Hepatocyte (in vitro differentiated cells): ENCODE results near the gene PTGS1. TPM values are rescaled to one million over a fixed set of nuclear protein-coding genes. Genes with fewer than 3 reads are reported as not detected.

Source experiments
- DNase-seq: peaks from one replicate; pipeline ENCODE4 v3.0.0-alpha.2; 2016; ENCODE audit warnings: low spot score
- H2AFZ ChIP-seq: fragments of 200-600 bp; sonication (generic); 2 replicates; pipeline ENCODE4 v1.6.0; 2016; ENCODE audit warnings: antibody characterized with exemption, mild to moderate bottlenecking
- H3K27ac ChIP-seq: fragments of 200-600 bp; sonication (generic); 2 replicates; pipeline ENCODE4 v1.5.1; 2016; ENCODE audit warnings: mild to moderate bottlenecking
- H3K27me3 ChIP-seq: fragments of 200-600 bp; sonication (generic); 2 replicates; pipeline ENCODE4 v1.6.1; 2016
- H3K36me3 ChIP-seq: fragments of 200-600 bp; sonication (generic); replicated peaks from 2 replicates; pipeline ENCODE4 v1.5.1; 2016; ENCODE audit warnings: low read depth; ENCODE audit not compliant: insufficient read depth
- H3K4me1 ChIP-seq: fragments of 200-600 bp; sonication (generic); 2 replicates; pipeline ENCODE4 v1.5.1; 2016; ENCODE audit warnings: mild to moderate bottlenecking, moderate library complexity; ENCODE audit not compliant: insufficient read depth
- H3K4me2 ChIP-seq: fragments of 200-600 bp; sonication (generic); 2 replicates; pipeline ENCODE4 v1.6.0; 2016
- H3K4me3 ChIP-seq: fragments of 200-600 bp; sonication (generic); 2 replicates; pipeline ENCODE4 v1.5.1; 2016; ENCODE audit warnings: mild to moderate bottlenecking
- H3K79me2 ChIP-seq: fragments of 200-600 bp; sonication (generic); 2 replicates; pipeline ENCODE4 v1.6.0; 2017; ENCODE audit warnings: mild to moderate bottlenecking
- H3K9me2 ChIP-seq: fragments of 200-600 bp; sonication (generic); replicated peaks from 2 replicates; pipeline ENCODE4 v1.6.0; 2017; ENCODE audit warnings: mild to moderate bottlenecking; ENCODE audit not compliant: insufficient read depth
- H3K9me3 ChIP-seq: fragments of 200-600 bp; sonication (generic); 2 replicates; pipeline ENCODE4 v1.5.1; 2016; ENCODE audit warnings: low read depth, mild to moderate bottlenecking
- H4K20me1 ChIP-seq: fragments of 200-600 bp; sonication (generic); 2 replicates; pipeline ENCODE4 v1.6.0; 2016; ENCODE audit warnings: mild to moderate bottlenecking; ENCODE audit not compliant: insufficient read depth, poor library complexity, severe bottlenecking
- EZH2 ChIP-seq: fragments of 200-600 bp; sonication (generic); IDR thresholded peaks from 2 replicates; pipeline ENCODE4 v1.6.1; 2016; ENCODE audit warnings: antibody characterized with exemption, mild to moderate bottlenecking, borderline replicate concordance
- EZH2phosphoT487 ChIP-seq: fragments of 200-600 bp; sonication (generic); IDR thresholded peaks from one replicate; pipeline ENCODE4 v1.6.1; 2018; ENCODE audit warnings: antibody characterized with exemption, mild to moderate bottlenecking, low read depth, moderate library complexity; ENCODE audit not compliant: unreplicated experiment, severe bottlenecking
- WGBS: methylation state at CpG from one replicate; pipeline ENCODE4 v1.1.6; 2016; ENCODE audit warnings: low lambda C conversion rate; ENCODE audit errors: missing lambda C conversion rate; 5-methylcytosine and 5-hydroxymethylcytosine counted together
- polyA plus RNA-seq: library from polyadenylated mRNA; unstranded; fragments of >200 nt; fragmentation: Nextera tagmentation; extraction: Ambion mirVana; gene quantifications from 2 replicates; pipeline ENCODE4 v1.2.1, GENCODE V29; 2016
- small RNA-seq: library from RNA; depleted of rRNA; stranded (forward); fragments of <200 nt; gene quantifications from one replicate; pipeline ENCODE3, GENCODE V24; 2014
- total RNA-seq: library from RNA; depleted of rRNA; stranded (reverse); fragments of >200 nt; gene quantifications from 2 replicates; pipeline ENCODE4 v1.2.3, GENCODE V29; 2014
- TF ChIP-seq, protein P1 (sequence below): fragments of 200-600 bp; sonication (generic); IDR thresholded peaks from 2 replicates; pipeline ENCODE4 v1.5.1; 2016; ENCODE audit warnings: antibody characterized with exemption, mild to moderate bottlenecking; ENCODE audit not compliant: poor library complexity

Gene PTGS1
- total and polyA plus RNA-seq, 2 experiments from 2014 or later = 4.2 to 7.3 TPM

GRCh38 chr9:122442568-122442967 lies 71.7 kb downstream of the PTGS1 start:
- Histone ChIP-seq H3K4me3 (no peak overlapping the region), H3K36me3 (no peaks in the 10 kb centered on the region), H3K79me2 (no peaks in the 10 kb centered on the region), H3K9me3 (no peaks in the 10 kb centered on the region), H3K27me3 (no peaks in the 10 kb centered on the region), H2AFZ (no peak overlapping the region), H3K4me1 (no peaks in the 10 kb centered on the region), H3K4me2 (no peak overlapping the region), H4K20me1 (no peaks in the 10 kb centered on the region), H3K27ac (no peak overlapping the region), H3K9me2 (no peaks in the 10 kb centered on the region)
- 67% methylated on average over 1 of the region's 1 CpG for WGBS
- no peak for DNase-seq
- TF ChIP-seq EZH2phosphoT487 = no peak
- TF ChIP-seq, protein P1, sequence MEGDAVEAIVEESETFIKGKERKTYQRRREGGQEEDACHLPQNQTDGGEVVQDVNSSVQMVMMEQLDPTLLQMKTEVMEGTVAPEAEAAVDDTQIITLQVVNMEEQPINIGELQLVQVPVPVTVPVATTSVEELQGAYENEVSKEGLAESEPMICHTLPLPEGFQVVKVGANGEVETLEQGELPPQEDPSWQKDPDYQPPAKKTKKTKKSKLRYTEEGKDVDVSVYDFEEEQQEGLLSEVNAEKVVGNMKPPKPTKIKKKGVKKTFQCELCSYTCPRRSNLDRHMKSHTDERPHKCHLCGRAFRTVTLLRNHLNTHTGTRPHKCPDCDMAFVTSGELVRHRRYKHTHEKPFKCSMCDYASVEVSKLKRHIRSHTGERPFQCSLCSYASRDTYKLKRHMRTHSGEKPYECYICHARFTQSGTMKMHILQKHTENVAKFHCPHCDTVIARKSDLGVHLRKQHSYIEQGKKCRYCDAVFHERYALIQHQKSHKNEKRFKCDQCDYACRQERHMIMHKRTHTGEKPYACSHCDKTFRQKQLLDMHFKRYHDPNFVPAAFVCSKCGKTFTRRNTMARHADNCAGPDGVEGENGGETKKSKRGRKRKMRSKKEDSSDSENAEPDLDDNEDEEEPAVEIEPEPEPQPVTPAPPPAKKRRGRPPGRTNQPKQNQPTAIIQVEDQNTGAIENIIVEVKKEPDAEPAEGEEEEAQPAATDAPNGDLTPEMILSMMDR = no peak
- no peak for TF ChIP-seq EZH2

DNA sequence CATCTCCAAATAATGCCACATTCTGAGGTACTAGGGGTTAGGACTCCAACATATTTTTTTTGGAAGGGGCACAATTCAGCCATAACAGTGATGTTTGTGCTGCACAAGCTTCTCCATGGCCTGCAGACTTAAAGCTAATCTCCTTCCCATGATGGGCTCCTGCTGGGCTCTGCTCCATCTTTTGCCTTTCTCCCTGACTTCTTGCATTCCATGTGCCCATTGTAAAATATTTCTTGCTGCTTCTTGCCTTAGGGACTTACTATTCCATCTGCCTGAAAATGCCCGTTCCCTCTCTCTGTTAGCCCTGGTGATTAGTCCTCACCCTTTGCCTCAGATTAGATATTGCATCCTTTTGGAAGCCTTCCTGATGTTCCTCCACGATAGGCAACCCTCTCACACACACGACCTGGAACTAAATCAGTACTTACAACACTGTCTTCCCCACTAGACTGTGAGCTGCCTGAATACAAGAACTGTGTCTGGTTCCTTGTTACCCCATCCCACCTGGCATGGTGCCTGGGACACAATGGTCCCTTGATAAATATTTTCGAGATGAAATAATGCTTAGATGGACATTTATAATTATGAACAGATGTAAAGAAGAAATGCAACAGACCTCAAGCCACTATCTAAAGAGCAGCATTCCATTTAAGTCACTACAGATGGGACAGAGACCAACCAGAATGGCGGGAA lies 73.4 kb downstream of the PTGS1 start:
- Histone ChIP-seq H3K9me2 (no peaks in the 10 kb centered on the region), H3K9me3 (no peaks in the 10 kb centered on the region), H3K4me1 (no peaks in the 10 kb centered on the region), H3K4me2 (no peak overlapping the region), H3K36me3 (no peaks in the 10 kb centered on the region), H3K27ac (no peak overlapping the region), H3K79me2 (no peaks in the 10 kb centered on the region), H4K20me1 (no peaks in the 10 kb centered on the region), H3K27me3 (no peaks in the 10 kb centered on the region), H3K4me3 (no peak overlapping the region), H2AFZ (no peak overlapping the region)
- TF ChIP-seq, protein P1 = no peak
- TF ChIP-seq EZH2 = no peak
- no peak for TF ChIP-seq EZH2phosphoT487
- 52% methylated on average over 5 of the region's 5 CpGs for WGBS
- DNase-seq = no peak

Small RNA genes lying within 50 kb of the gene (small RNA-seq; reads per million reads assigned to genes)
- not detected for gene AL162424.1

Other genes with a start within 250 kb of the PTGS1 start
- 44.4 and 46.4 TPM in 2 replicates for gene NDUFA8, start 211.2 kb upstream of the PTGS1 start, total RNA-seq
- gene NDUFA8, start 211.2 kb upstream of the PTGS1 start, polyA plus RNA-seq = 113 and 132 TPM in 2 replicates
- gene MORN5, start 211.1 kb upstream of the PTGS1 start, total RNA-seq = not detected in 2 replicates
- 0.95 TPM in 1 of 2 replicates, not detected in the other for gene MORN5, start 211.1 kb upstream of the PTGS1 start, polyA plus RNA-seq
- gene LHX6, start 142.1 kb upstream of the PTGS1 start, total RNA-seq = 0.10 and 0.16 TPM in 2 replicates
- 0.39 TPM in 1 of 2 replicates, not detected in the other for gene LHX6, start 142.1 kb upstream of the PTGS1 start, polyA plus RNA-seq
- 15.5 and 15.9 TPM in 2 replicates for gene RBM18, start 106.2 kb upstream of the PTGS1 start, total RNA-seq
- gene RBM18, start 106.2 kb upstream of the PTGS1 start, polyA plus RNA-seq = 14.3 and 22.0 TPM in 2 replicates
- gene MRRF, start 106.1 kb upstream of the PTGS1 start, total RNA-seq = 32.9 and 33.2 TPM in 2 replicates
- gene MRRF, start 106.1 kb upstream of the PTGS1 start, polyA plus RNA-seq = 26.8 and 28.4 TPM in 2 replicates
- not detected in 2 replicates for gene OR1J1, start 106.9 kb downstream of the PTGS1 start, total RNA-seq
- not detected in 2 replicates for gene OR1J1, start 106.9 kb downstream of the PTGS1 start, polyA plus RNA-seq
- not detected in 2 replicates for gene OR1J2, start 139.8 kb downstream of the PTGS1 start, total RNA-seq
- gene OR1J2, start 139.8 kb downstream of the PTGS1 start, polyA plus RNA-seq = not detected in 2 replicates
- not detected in 2 replicates for gene OR1J4, start 148.1 kb downstream of the PTGS1 start, total RNA-seq
- gene OR1J4, start 148.1 kb downstream of the PTGS1 start, polyA plus RNA-seq = not detected in 2 replicates
- gene OR1N1, start 156.3 kb downstream of the PTGS1 start, total RNA-seq = not detected in 2 replicates
- not detected in 2 replicates for gene OR1N1, start 156.3 kb downstream of the PTGS1 start, polyA plus RNA-seq
- not detected in 2 replicates for gene OR1N2, start 182.1 kb downstream of the PTGS1 start, total RNA-seq
- gene OR1N2, start 182.1 kb downstream of the PTGS1 start, polyA plus RNA-seq = not detected in 2 replicates
- not detected in 2 replicates for gene OR1L8, start 212.4 kb downstream of the PTGS1 start, total RNA-seq
- gene OR1L8, start 212.4 kb downstream of the PTGS1 start, polyA plus RNA-seq = not detected in 2 replicates
- gene OR1Q1, start 243.7 kb downstream of the PTGS1 start, total RNA-seq = not detected in 2 replicates
- gene OR1Q1, start 243.7 kb downstream of the PTGS1 start, polyA plus RNA-seq = not detected in 2 replicates